HepG2 (cell line): ENCODE results near the gene CALM1. TPM values are rescaled to one million over a fixed set of nuclear protein-coding genes. Genes with fewer than 3 reads are reported as not detected.
A peak's percentile ranks its signal among the peaks of the same experiment; 100 is the strongest.

Experiments used
- ATAC-seq: fragments of 200-7000 bp; cut with Tn5 transposase; 3 replicates; pipeline ENCODE4 v1.9.1; 2020; ENCODE audit warnings: mild to moderate bottlenecking, moderate library complexity
- BruUV-seq: library from RNA; stranded (reverse); fragments of 400-500 nt; replicated peaks from 2 replicates; lab custom pipeline; 2021; lab: Mats Ljungman, UMichigan
- CTCF ChIA-PET: fragments of 300-600 bp; formaldehyde crosslinking; extraction: SDS; loops from one replicate; lab custom pipeline; 2021; ENCODE audit warnings: low total read pairs, inconsistent platforms, low intra/inter-chr PET ratio; lab: Yijun Ruan, JAX
- POLR2A ChIA-PET: fragments of 350-600 bp; sonication (Branson Sonifier 250); formaldehyde crosslinking; loops from one replicate; lab custom pipeline; 2020; ENCODE audit warnings: antibody characterized with exemption, inconsistent platforms; lab: Yijun Ruan, JAX
- DNase-seq: peaks from one replicate; pipeline ENCODE4 v3.0.0-alpha.2; 2015; ENCODE audit warnings: low spot score
- FAIRE-seq: peaks from 3 replicates; lab custom pipeline; 2011; peaks lifted over from hg19 to GRCh38; lab: Jason Lieb, UNC
- H2AFZ ChIP-seq: one replicate; pipeline ENCODE4 v1.6.1; 2011; ENCODE audit warnings: low read length, inconsistent platforms
- H3K27ac ChIP-seq: fragments of 300-600 bp; 3 replicates; pipeline ENCODE4 v1.8.0; 2011; ENCODE audit warnings: mixed run types, mild to moderate bottlenecking, mixed read lengths, low read length, inconsistent platforms; ENCODE audit not compliant: insufficient read depth; ENCODE audit errors: extremely low read length
- H3K27me3 ChIP-seq, 2 experiments: fragments of 200-600 bp in 1 of 2; 2 replicates in 1 of 2; 3 replicates in 1 of 2; pipeline versions ENCODE4 v1.6.0 to v1.8.0; 2011; ENCODE audit warnings: low read length in 2 of 2, mild to moderate bottlenecking in 2 of 2, moderate library complexity in 2 of 2, inconsistent platforms in 1 of 2; ENCODE audit not compliant: insufficient read depth in 2 of 2, control insufficient read depth in 1 of 2
- H3K36me3 ChIP-seq, 2 experiments: fragments of 200-600 bp in 1 of 2; replicated peaks in 1 of 2; 2 replicates in 1 of 2; 3 replicates in 1 of 2; pipeline versions ENCODE4 v1.5.1 to v1.8.0; 2011; ENCODE audit warnings: low read length in 2 of 2, inconsistent platforms in 1 of 2; ENCODE audit not compliant: insufficient read depth in 2 of 2, control insufficient read depth in 1 of 2
- H3K4me1 ChIP-seq: 2 replicates; pipeline ENCODE4 v1.5.1; 2012; ENCODE audit warnings: low read length, inconsistent platforms; ENCODE audit not compliant: insufficient read depth
- H3K4me2 ChIP-seq: 2 replicates; pipeline ENCODE4 v1.6.0; 2011; ENCODE audit warnings: low read depth, low read length, inconsistent platforms
- H3K4me3 ChIP-seq, 3 experiments: fragments of 200-600 bp in 1 of 3; sonication (generic), shearing (Covaris generic) in 1 of 3; replicated peaks in 1 of 3; 2 replicates each; pipeline ENCODE4 v1.5.1; 2011 to 2016; ENCODE audit warnings: low read length in 3 of 3, inconsistent platforms in 2 of 3, low read depth in 2 of 3, mild to moderate bottlenecking in 2 of 3, control low read depth in 1 of 3, mixed read lengths in 1 of 3; ENCODE audit not compliant: insufficient read depth in 1 of 3
- H3K79me2 ChIP-seq: one replicate; pipeline ENCODE4 v1.6.1; 2011; ENCODE audit warnings: low read length, inconsistent platforms; ENCODE audit not compliant: insufficient read depth
- H3K9ac ChIP-seq: 2 replicates; pipeline ENCODE4 v1.6.0; 2011; ENCODE audit warnings: mild to moderate bottlenecking, low read depth, low read length, inconsistent platforms; ENCODE audit not compliant: insufficient read depth
- H3K9me3 ChIP-seq: 2 replicates; pipeline ENCODE4 v1.5.1; 2012; ENCODE audit warnings: mild to moderate bottlenecking, low read length
- H4K20me1 ChIP-seq: 2 replicates; pipeline ENCODE4 v1.6.0; 2011; ENCODE audit warnings: inconsistent platforms, mild to moderate bottlenecking, low read length, moderate library complexity; ENCODE audit not compliant: insufficient read depth
- KAT8 ChIP-seq: IDR thresholded peaks from 2 replicates; pipeline ENCODE4 v1.6.1; 2016; ENCODE audit warnings: missing genetic modification reagents, missing compliant biosample characterization
- NFATC3 ChIP-seq: sonication (generic); formaldehyde crosslinking; IDR thresholded peaks from 2 replicates; pipeline ENCODE4 v1.5.1; 2020; ENCODE audit warnings: mild to moderate bottlenecking, missing genetic modification reagents
- NFE2 ChIP-seq: sonication (generic); formaldehyde crosslinking; IDR thresholded peaks from 2 replicates; pipeline ENCODE4 v1.4.0; 2020; ENCODE audit warnings: missing genetic modification reagents
- PRDM15 ChIP-seq: sonication (generic); formaldehyde crosslinking; IDR thresholded peaks from 2 replicates; pipeline ENCODE4 v1.4.0; 2020; ENCODE audit warnings: missing genetic modification reagents
- TBL1XR1 ChIP-seq: fragments of 150-350 bp; IDR thresholded peaks from 2 replicates; pipeline ENCODE4 v1.6.1; 2014; ENCODE audit warnings: borderline replicate concordance, low read length; ENCODE audit not compliant: partially characterized antibody
- TBP ChIP-seq: sonication (generic); formaldehyde crosslinking; IDR thresholded peaks from 2 replicates; pipeline ENCODE4 v1.5.0; 2020; ENCODE audit warnings: missing genetic modification reagents
- ZBTB44 ChIP-seq: sonication (generic); formaldehyde crosslinking; IDR thresholded peaks from 2 replicates; pipeline ENCODE4 v1.4.0; 2020; ENCODE audit warnings: missing genetic modification reagents
- ZMYM2 ChIP-seq: sonication (generic); formaldehyde crosslinking; IDR thresholded peaks from 2 replicates; pipeline ENCODE4 v1.8.0; 2022; ENCODE audit warnings: mild to moderate bottlenecking, missing genetic modification reagents
- ZNF143 ChIP-seq: sonication (generic); formaldehyde crosslinking; IDR thresholded peaks from 2 replicates; pipeline ENCODE4 v1.4.0; 2020; ENCODE audit warnings: missing genetic modification reagents
- WGBS: methylation state at CpG from one replicate; pipeline ENCODE4 v1.1.6; 2017; ENCODE audit warnings: low lambda C conversion rate; 5-methylcytosine and 5-hydroxymethylcytosine counted together
- in situ Hi-C: cut with HindIII; loops from 2 replicates; pipeline ENCODE4 v1.10.0; 2017; ENCODE audit warnings: low pct_unique_long_range_greater_than_20kb; ENCODE audit not compliant: extremely low pct_ligation_motif_present
- intact Hi-C: fragments of 100-400 bp; cut with micrococcal nuclease; formaldehyde crosslinking; loops from one replicate; pipeline ENCODE4 v1.10.0; 2022; ENCODE audit not compliant: unreplicated experiment
- polyA plus RNA-seq, 8 experiments: library from polyadenylated mRNA; depleted of rRNA in 3 of 8; stranded (reverse) in 7 of 8; unstranded in 1 of 8; fragments of >200 nt; fragmentation: Illumina TruSeq in 4 of 8; extraction: Trizol in 4 of 8; gene quantifications; 2 replicates each; pipeline versions ENCODE4 v1.2.1 to v1.2.3, GENCODE V29; 2011 to 2016; ENCODE audit warnings: low read depth in 4 of 8, missing spikeins in 1 of 8, mixed read lengths in 1 of 8; ENCODE audit not compliant: insufficient read depth in 1 of 8
- total RNA-seq, 5 experiments: library from RNA; depleted of rRNA; stranded (reverse); fragments of >200 nt; fragmentation: Illumina TruSeq; extraction: Trizol; gene quantifications; 2 replicates each; pipeline ENCODE4 v1.2.3, GENCODE V29; 2016; ENCODE audit warnings: low read depth in 1 of 5
- TF ChIP-seq, protein P1 (sequence below): sonication (generic); formaldehyde crosslinking; IDR thresholded peaks from 2 replicates; pipeline ENCODE4 v1.5.1; 2020; ENCODE audit warnings: mild to moderate bottlenecking, missing genetic modification reagents, moderate library complexity

Gene CALM1
- total and polyA plus RNA-seq, 2 of the 13 experiments (the other 11 are each of a cell fraction or from before 2014, with no cell fraction given), result 110 to 238 TPM

- no peak for DNase-seq
- H3K36me3 ChIP-seq, result no peaks in the 10 kb centered on the region
- ChIA-PET CTCF (no interaction called here), POLR2A (no interaction called here)
- H3K4me3 ChIP-seq, result no peak overlapping the region
- no TSS peak for BruUV-seq
- H3K27ac ChIP-seq, result no peak overlapping the region
- H4K20me1 ChIP-seq, result no peaks in the 10 kb centered on the region
- peak; percentile 53 for ATAC-seq
- peaks cover 4 to 16% of the 10 kb centered on the region in 2 experiments; a peak in 2 of 5 replicates for H3K27me3 ChIP-seq
- H3K9me3 ChIP-seq, result no peaks in the 10 kb centered on the region
- no peak for FAIRE-seq
- 0% methylated on average over 1 of the region's 3 CpGs for WGBS
- no peak overlapping the region for H2AFZ ChIP-seq
- in situ Hi-C loops, result no loop called here
- H3K79me2 ChIP-seq, result no peaks in the 10 kb centered on the region
- intact Hi-C loops, result no loop called here
- H3K9ac ChIP-seq, result no peak overlapping the region
- H3K4me2 ChIP-seq, result no peak overlapping the region
- TF ChIP-seq KAT8 (CRISPR knock-in tag) (no peak), NFATC3 (CRISPR knock-in tag) (no peak), ZBTB44 (CRISPR knock-in tag) (no peak), PRDM15 (CRISPR knock-in tag) (no peak), ZNF143 (CRISPR knock-in tag) (no peak), NFE2 (CRISPR knock-in tag) (no peak), TBL1XR1 (no peak), ZMYM2 (no peak), TBP (no peak)
- TF ChIP-seq, protein P1, sequence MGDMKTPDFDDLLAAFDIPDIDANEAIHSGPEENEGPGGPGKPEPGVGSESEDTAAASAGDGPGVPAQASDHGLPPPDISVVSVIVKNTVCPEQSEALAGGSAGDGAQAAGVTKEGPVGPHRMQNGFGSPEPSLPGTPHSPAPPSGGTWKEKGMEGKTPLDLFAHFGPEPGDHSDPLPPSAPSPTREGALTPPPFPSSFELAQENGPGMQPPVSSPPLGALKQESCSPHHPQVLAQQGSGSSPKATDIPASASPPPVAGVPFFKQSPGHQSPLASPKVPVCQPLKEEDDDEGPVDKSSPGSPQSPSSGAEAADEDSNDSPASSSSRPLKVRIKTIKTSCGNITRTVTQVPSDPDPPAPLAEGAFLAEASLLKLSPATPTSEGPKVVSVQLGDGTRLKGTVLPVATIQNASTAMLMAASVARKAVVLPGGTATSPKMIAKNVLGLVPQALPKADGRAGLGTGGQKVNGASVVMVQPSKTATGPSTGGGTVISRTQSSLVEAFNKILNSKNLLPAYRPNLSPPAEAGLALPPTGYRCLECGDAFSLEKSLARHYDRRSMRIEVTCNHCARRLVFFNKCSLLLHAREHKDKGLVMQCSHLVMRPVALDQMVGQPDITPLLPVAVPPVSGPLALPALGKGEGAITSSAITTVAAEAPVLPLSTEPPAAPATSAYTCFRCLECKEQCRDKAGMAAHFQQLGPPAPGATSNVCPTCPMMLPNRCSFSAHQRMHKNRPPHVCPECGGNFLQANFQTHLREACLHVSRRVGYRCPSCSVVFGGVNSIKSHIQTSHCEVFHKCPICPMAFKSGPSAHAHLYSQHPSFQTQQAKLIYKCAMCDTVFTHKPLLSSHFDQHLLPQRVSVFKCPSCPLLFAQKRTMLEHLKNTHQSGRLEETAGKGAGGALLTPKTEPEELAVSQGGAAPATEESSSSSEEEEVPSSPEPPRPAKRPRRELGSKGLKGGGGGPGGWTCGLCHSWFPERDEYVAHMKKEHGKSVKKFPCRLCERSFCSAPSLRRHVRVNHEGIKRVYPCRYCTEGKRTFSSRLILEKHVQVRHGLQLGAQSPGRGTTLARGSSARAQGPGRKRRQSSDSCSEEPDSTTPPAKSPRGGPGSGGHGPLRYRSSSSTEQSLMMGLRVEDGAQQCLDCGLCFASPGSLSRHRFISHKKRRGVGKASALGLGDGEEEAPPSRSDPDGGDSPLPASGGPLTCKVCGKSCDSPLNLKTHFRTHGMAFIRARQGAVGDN, result no peak
- H3K4me1 ChIP-seq, result peaks cover 12% of the 10 kb centered on the region
Measured at GRCh38 chr14:90421632-90422020, 24.8 kb downstream of the CALM1 start.
